Neural cell (in vitro differentiated cells): Measurements from ENCODE around the gene GOLGA7B. TPM values are rescaled to one million over a fixed set of nuclear protein-coding genes. Genes with fewer than 3 reads are reported as not detected.

ENCODE experiments used
- H2AFZ ChIP-seq: fragments of 200-600, 300-800 bp; sonication (generic), shearing (Covaris generic); 2 replicates; pipeline ENCODE4 v1.6.0; 2014; ENCODE audit warnings: low read depth, mild to moderate bottlenecking, antibody characterized with exemption, low read length, moderate library complexity
- H3F3A ChIP-seq: fragments of 200-600 bp; shearing (Covaris generic); 2 replicates; pipeline ENCODE4 v1.6.1; 2016; ENCODE audit warnings: mild to moderate bottlenecking, moderate library complexity, mixed read lengths, antibody characterized with exemption, low read length; ENCODE audit not compliant: insufficient read depth, poor library complexity, severe bottlenecking
- H3K27ac ChIP-seq: fragments of 200-600, 300-800 bp; sonication (generic), shearing (Covaris generic); 2 replicates; pipeline ENCODE4 v1.5.1; 2014; ENCODE audit warnings: mild to moderate bottlenecking, low read length, moderate library complexity
- H3K27me3 ChIP-seq: fragments of 300-800, 200-600 bp; sonication (generic), shearing (Covaris generic); 2 replicates; pipeline ENCODE4 v1.6.0; 2014; ENCODE audit warnings: mild to moderate bottlenecking, low read depth, low read length, moderate library complexity; ENCODE audit not compliant: insufficient read depth
- H3K36me3 ChIP-seq: fragments of 300-800, 200-600 bp; sonication (generic), shearing (Covaris generic); 2 replicates; pipeline ENCODE4 v1.5.1; 2014; ENCODE audit warnings: mild to moderate bottlenecking, antibody characterized with exemption, low read length, moderate library complexity; ENCODE audit not compliant: insufficient read depth
- H3K4me2 ChIP-seq: fragments of 300-800, 200-600 bp; sonication (generic), shearing (Covaris generic); 2 replicates; pipeline ENCODE4 v1.6.0; 2014; ENCODE audit warnings: mild to moderate bottlenecking, low read length
- H3K4me3 ChIP-seq: fragments of 300-800, 200-600 bp; sonication (generic), shearing (Covaris generic); 2 replicates; pipeline ENCODE4 v1.5.1; 2014; ENCODE audit warnings: mild to moderate bottlenecking, low read length, moderate library complexity
- H3K79me2 ChIP-seq: fragments of 200-600 bp; shearing (Covaris generic); replicated peaks from 2 replicates; pipeline ENCODE4 v1.6.0; 2014; ENCODE audit warnings: mild to moderate bottlenecking, low read length, moderate library complexity; ENCODE audit not compliant: insufficient read depth
- H3K9ac ChIP-seq: fragments of 300-800, 200-600 bp; sonication (generic), shearing (Covaris generic); 2 replicates; pipeline ENCODE4 v1.6.1; 2016; ENCODE audit warnings: mild to moderate bottlenecking, low read length, mixed read lengths
- H3K9me2 ChIP-seq: fragments of 200-600 bp; shearing (Covaris generic); 2 replicates; pipeline ENCODE4 v1.6.1; 2016; ENCODE audit warnings: mild to moderate bottlenecking, low read length, mixed read lengths; ENCODE audit not compliant: insufficient read depth
- H3K9me3 ChIP-seq: fragments of 200-600, 300-800 bp; sonication (generic), shearing (Covaris generic); 2 replicates; pipeline ENCODE4 v1.6.1; 2016; ENCODE audit warnings: mild to moderate bottlenecking, mixed run types, low read length, moderate library complexity, mixed read lengths
- H4K20me1 ChIP-seq: fragments of 200-600 bp; shearing (Covaris generic); 2 replicates; pipeline ENCODE4 v1.6.1; 2016; ENCODE audit warnings: mild to moderate bottlenecking, mixed run types; ENCODE audit not compliant: insufficient read depth
- EP300 ChIP-seq: fragments of 450-650 bp; conservative IDR thresholded peaks from 2 replicates; pipeline ENCODE4 v1.6.1; 2014; ENCODE audit warnings: antibody characterized with exemption, mild to moderate bottlenecking, moderate library complexity; ENCODE audit not compliant: poor library complexity, severe bottlenecking
- EZH2 ChIP-seq: fragments of 200-600, 300-800 bp; shearing (Covaris generic), sonication (generic); IDR thresholded peaks from 2 replicates; pipeline ENCODE4 v1.6.1; 2014; ENCODE audit warnings: antibody characterized with exemption, low read length, borderline replicate concordance, mild to moderate bottlenecking; ENCODE audit not compliant: insufficient read depth, poor library complexity, severe bottlenecking
- MXI1 ChIP-seq: fragments of 450-650 bp; conservative IDR thresholded peaks from 2 replicates; pipeline ENCODE4 v1.6.1; 2014; ENCODE audit warnings: antibody characterized with exemption, mild to moderate bottlenecking; ENCODE audit not compliant: poor library complexity, severe bottlenecking
- POLR2AphosphoS5 ChIP-seq: IDR thresholded peaks from 2 replicates; pipeline ENCODE4 v1.6.1; 2012
- RAD21 ChIP-seq: fragments of 450-650 bp; conservative IDR thresholded peaks from 2 replicates; pipeline ENCODE4 v1.6.1; 2014; ENCODE audit warnings: antibody characterized with exemption, mild to moderate bottlenecking, moderate library complexity
- SMC3 ChIP-seq: fragments of 450-650 bp; conservative IDR thresholded peaks from 2 replicates; pipeline ENCODE4 v1.6.1; 2014; ENCODE audit warnings: antibody characterized with exemption, mild to moderate bottlenecking, moderate library complexity; ENCODE audit not compliant: poor library complexity
- TAF1 ChIP-seq: IDR thresholded peaks from 2 replicates; pipeline ENCODE4 v1.6.1; 2012; ENCODE audit warnings: low read depth
- polyA plus RNA-seq: library from polyadenylated mRNA; depleted of rRNA; stranded (reverse); fragments of >200 nt; gene quantifications from 2 replicates; pipeline ENCODE4 v1.2.3, GENCODE V29; 2014
- TF ChIP-seq, protein P1 (sequence below): IDR thresholded peaks from 2 replicates; pipeline ENCODE4 v1.6.1; 2012; ENCODE audit warnings: borderline replicate concordance
- TF ChIP-seq, protein P2 (sequence below): fragments of 450-650 bp; IDR thresholded peaks from 2 replicates; pipeline ENCODE4 v1.5.1; 2014; ENCODE audit warnings: antibody characterized with exemption, mild to moderate bottlenecking, moderate library complexity; ENCODE audit not compliant: poor library complexity, severe bottlenecking

The GOLGA7B gene
- polyA plus RNA-seq, 1 donor from 2014 or later: 30.4 TPM

DNA sequence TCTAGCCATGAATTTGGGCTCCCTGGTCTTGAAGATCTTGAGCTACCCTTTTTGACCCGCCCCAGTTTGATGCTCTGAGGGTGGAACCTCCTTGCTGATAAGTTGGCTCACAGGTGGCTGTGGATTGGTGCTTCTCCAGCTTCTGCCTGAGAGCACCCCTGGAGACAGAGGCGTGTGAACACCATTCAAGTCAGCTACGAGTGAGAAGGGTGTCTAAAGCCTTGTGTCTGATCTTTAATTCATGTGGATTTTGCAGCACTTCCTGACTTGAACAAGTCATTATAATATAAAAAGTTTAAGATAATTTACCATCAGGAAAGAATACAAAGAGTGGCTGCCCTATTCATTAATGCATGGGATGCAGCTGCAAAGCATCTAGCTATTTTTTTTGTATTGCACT, 37.7 kb upstream of the GOLGA7B start:
- H3K4me3 ChIP-seq: no peak overlapping the region
- no peaks in the 10 kb centered on the region for H3F3A ChIP-seq
- no peaks in the 10 kb centered on the region for H3K9me2 ChIP-seq
- TF ChIP-seq EZH2 (no peak), RAD21 (no peak), POLR2AphosphoS5 (no peak), SMC3 (no peak), MXI1 (no peak), TAF1 (no peak), EP300 (no peak)
- TF ChIP-seq, protein P1, sequence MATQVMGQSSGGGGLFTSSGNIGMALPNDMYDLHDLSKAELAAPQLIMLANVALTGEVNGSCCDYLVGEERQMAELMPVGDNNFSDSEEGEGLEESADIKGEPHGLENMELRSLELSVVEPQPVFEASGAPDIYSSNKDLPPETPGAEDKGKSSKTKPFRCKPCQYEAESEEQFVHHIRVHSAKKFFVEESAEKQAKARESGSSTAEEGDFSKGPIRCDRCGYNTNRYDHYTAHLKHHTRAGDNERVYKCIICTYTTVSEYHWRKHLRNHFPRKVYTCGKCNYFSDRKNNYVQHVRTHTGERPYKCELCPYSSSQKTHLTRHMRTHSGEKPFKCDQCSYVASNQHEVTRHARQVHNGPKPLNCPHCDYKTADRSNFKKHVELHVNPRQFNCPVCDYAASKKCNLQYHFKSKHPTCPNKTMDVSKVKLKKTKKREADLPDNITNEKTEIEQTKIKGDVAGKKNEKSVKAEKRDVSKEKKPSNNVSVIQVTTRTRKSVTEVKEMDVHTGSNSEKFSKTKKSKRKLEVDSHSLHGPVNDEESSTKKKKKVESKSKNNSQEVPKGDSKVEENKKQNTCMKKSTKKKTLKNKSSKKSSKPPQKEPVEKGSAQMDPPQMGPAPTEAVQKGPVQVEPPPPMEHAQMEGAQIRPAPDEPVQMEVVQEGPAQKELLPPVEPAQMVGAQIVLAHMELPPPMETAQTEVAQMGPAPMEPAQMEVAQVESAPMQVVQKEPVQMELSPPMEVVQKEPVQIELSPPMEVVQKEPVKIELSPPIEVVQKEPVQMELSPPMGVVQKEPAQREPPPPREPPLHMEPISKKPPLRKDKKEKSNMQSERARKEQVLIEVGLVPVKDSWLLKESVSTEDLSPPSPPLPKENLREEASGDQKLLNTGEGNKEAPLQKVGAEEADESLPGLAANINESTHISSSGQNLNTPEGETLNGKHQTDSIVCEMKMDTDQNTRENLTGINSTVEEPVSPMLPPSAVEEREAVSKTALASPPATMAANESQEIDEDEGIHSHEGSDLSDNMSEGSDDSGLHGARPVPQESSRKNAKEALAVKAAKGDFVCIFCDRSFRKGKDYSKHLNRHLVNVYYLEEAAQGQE: no peak
- TF ChIP-seq, protein P2, sequence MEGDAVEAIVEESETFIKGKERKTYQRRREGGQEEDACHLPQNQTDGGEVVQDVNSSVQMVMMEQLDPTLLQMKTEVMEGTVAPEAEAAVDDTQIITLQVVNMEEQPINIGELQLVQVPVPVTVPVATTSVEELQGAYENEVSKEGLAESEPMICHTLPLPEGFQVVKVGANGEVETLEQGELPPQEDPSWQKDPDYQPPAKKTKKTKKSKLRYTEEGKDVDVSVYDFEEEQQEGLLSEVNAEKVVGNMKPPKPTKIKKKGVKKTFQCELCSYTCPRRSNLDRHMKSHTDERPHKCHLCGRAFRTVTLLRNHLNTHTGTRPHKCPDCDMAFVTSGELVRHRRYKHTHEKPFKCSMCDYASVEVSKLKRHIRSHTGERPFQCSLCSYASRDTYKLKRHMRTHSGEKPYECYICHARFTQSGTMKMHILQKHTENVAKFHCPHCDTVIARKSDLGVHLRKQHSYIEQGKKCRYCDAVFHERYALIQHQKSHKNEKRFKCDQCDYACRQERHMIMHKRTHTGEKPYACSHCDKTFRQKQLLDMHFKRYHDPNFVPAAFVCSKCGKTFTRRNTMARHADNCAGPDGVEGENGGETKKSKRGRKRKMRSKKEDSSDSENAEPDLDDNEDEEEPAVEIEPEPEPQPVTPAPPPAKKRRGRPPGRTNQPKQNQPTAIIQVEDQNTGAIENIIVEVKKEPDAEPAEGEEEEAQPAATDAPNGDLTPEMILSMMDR: no peak
- no peak overlapping the region for H3K4me2 ChIP-seq
- H3K9ac ChIP-seq: no peak overlapping the region
- no peaks in the 10 kb centered on the region for H3K9me3 ChIP-seq
- H3K27ac ChIP-seq: no peak overlapping the region
- no peaks in the 10 kb centered on the region for H4K20me1 ChIP-seq
- H2AFZ ChIP-seq: no peak overlapping the region
- no peaks in the 10 kb centered on the region for H3K36me3 ChIP-seq
- no peaks in the 10 kb centered on the region for H3K79me2 ChIP-seq
- no peaks in the 10 kb centered on the region for H3K27me3 ChIP-seq

DNA sequence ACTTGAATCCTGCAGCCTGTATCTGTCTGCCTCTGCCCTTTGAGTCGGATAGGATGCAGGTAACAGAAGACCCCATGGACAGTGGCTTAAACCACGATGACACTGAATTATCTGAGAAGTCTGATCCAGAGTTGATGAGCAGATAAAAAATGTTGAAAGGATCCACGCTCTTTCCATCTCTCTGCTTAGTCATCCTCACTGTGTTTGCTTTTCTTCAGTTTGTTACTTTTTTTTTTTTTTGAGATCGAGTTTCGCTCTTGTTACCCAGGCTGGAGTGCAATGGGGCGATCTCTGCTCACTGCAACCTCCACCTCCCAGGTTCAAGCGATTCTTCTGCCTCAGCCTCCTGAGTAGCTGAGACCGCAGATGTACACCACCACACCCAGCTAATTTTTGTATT, 36.9 kb upstream of the GOLGA7B start:
- H3K9me2 ChIP-seq: no peaks in the 10 kb centered on the region
- H4K20me1 ChIP-seq: no peaks in the 10 kb centered on the region
- no peak overlapping the region for H3K4me3 ChIP-seq
- H3K27ac ChIP-seq: no peak overlapping the region
- no peak overlapping the region for H3K9ac ChIP-seq
- no peak overlapping the region for H2AFZ ChIP-seq
- TF ChIP-seq EP300 (no peak), SMC3 (no peak), RAD21 (no peak), TAF1 (no peak), EZH2 (no peak), MXI1 (no peak), POLR2AphosphoS5 (no peak)
- TF ChIP-seq, protein P1: no peak
- TF ChIP-seq, protein P2: no peak
- no peaks in the 10 kb centered on the region for H3F3A ChIP-seq
- no peak overlapping the region for H3K4me2 ChIP-seq
- no peaks in the 10 kb centered on the region for H3K27me3 ChIP-seq
- H3K9me3 ChIP-seq: no peaks in the 10 kb centered on the region
- H3K36me3 ChIP-seq: no peaks in the 10 kb centered on the region
- H3K79me2 ChIP-seq: no peaks in the 10 kb centered on the region
